Activated T-helper 1 cell treated with Interleukin-2 at 50 U/mL for 16 hours (primary cell): ENCODE data around the gene ARVCF.

ENCODE experiments used
- DNase-seq: peaks from one replicate; pipeline ENCODE4 v3.0.0-alpha.2; 2020; ENCODE audit warnings: low read depth

Gene ARVCF

GRCh38 chr22:20015971-20016733, 471 bp downstream of the ARVCF start:
- no peak for DNase-seq

- DNase-seq: no peak
Observed at GRCh38 chr22:20015187-20015625, 1.4 kb downstream of the ARVCF start.

GRCh38 chr22:20014526-20015186, 2.0 kb downstream of the ARVCF start:
- DNase-seq: no peak

- DNase-seq: no peak
Observed at GRCh38 chr22:20013382-20013871, 3.2 kb downstream of the ARVCF start.

GRCh38 chr22:20012741-20013331, 3.8 kb downstream of the ARVCF start:
- no peak for DNase-seq

GRCh38 chr22:20011993-20012740, 4.5 kb downstream of the ARVCF start:
- DNase-seq: no peak

GRCh38 chr22:20011123-20011992, 5.3 kb downstream of the ARVCF start:
- no peak for DNase-seq

GRCh38 chr22:20010307-20011122, 6.1 kb downstream of the ARVCF start:
- DNase-seq: no peak

- DNase-seq: no peak
Observed at GRCh38 chr22:20009582-20010306, 6.9 kb downstream of the ARVCF start.

- DNase-seq: no peak
Observed at GRCh38 chr22:20009018-20009491, 7.6 kb downstream of the ARVCF start.

GRCh38 chr22:20008221-20008995, 8.2 kb downstream of the ARVCF start:
- DNase-seq: no peak

- DNase-seq: no peak
Observed at GRCh38 chr22:20004464-20004863, 12.2 kb downstream of the ARVCF start.

- DNase-seq: no peak
Observed at GRCh38 chr22:20003304-20003703, 13.3 kb downstream of the ARVCF start.

GRCh38 chr22:20002636-20003035, 14.0 kb downstream of the ARVCF start:
- no peak for DNase-seq

- DNase-seq: no peak
Observed at GRCh38 chr22:20002128-20002527, 14.5 kb downstream of the ARVCF start.

GRCh38 chr22:20001082-20001638, 15.5 kb downstream of the ARVCF start:
- DNase-seq: no peak

GRCh38 chr22:20000246-20001081, 16.2 kb downstream of the ARVCF start:
- DNase-seq: no peak
